IMR-90 (cell line): ENCODE measurements around the gene CNFN. TPM values are rescaled to one million over a fixed set of nuclear protein-coding genes. Genes with fewer than 3 reads are reported as not detected.

ENCODE experiments used
- ATAC-seq: fragments of 200-7000 bp; cut with Tn5 transposase; 2 replicates; pipeline ENCODE4 v1.9.1; 2020; ENCODE audit warnings: low read depth, mild to moderate bottlenecking, moderate library complexity
- Bru-seq: library from RNA; stranded (reverse); fragments of 400-500 nt; gene quantifications from one replicate; lab custom pipeline; 2021; lab: Mats Ljungman, UMichigan
- BruChase-seq, 2 experiments: library from RNA; stranded (reverse); fragments of 400-500 nt; gene quantifications; one replicate each; lab custom pipeline; 2021; lab: Mats Ljungman, UMichigan
- BruUV-seq: library from RNA; stranded (reverse); fragments of 400-500 nt; replicated peaks from 2 replicates; lab custom pipeline; 2021; lab: Mats Ljungman, UMichigan
- CTCF ChIA-PET: fragments of 300-600 bp; formaldehyde crosslinking; extraction: SDS; loops from one replicate; lab custom pipeline; 2021; ENCODE audit warnings: antibody characterized with exemption; lab: Yijun Ruan, JAX
- POLR2A ChIA-PET: fragments of 300-600 bp; sonication (Branson Sonifier 250); formaldehyde crosslinking; loops from one replicate; lab custom pipeline; 2022; ENCODE audit warnings: antibody characterized with exemption; ENCODE audit not compliant: unreplicated experiment; lab: Charles Lee
- DNase-seq: peaks from one replicate; pipeline ENCODE4 v3.0.0; 2013
- H2AFZ ChIP-seq: replicated peaks from 2 replicates; pipeline ENCODE3; 2013; ENCODE audit warnings: low read length, mild to moderate bottlenecking; ENCODE audit not compliant: poor library complexity
- H2AK5ac ChIP-seq: 2 replicates; pipeline ENCODE4 v1.6.1; 2013; ENCODE audit warnings: low read depth, low read length, inconsistent platforms
- H2AK9ac ChIP-seq: replicated peaks from 2 replicates; pipeline ENCODE3; 2013; ENCODE audit warnings: mild to moderate bottlenecking, low read depth, low read length, moderate library complexity; ENCODE audit not compliant: poor library complexity
- H2BK120ac ChIP-seq: 2 replicates; pipeline ENCODE4 v1.6.1; 2013; ENCODE audit warnings: low read depth, low read length, inconsistent platforms
- H2BK15ac ChIP-seq: 3 replicates; pipeline ENCODE4 v1.6.1; 2013; ENCODE audit warnings: low read depth, low read length, inconsistent platforms
- H2BK20ac ChIP-seq: 2 replicates; pipeline ENCODE4 v1.6.1; 2013; ENCODE audit warnings: low read depth, mild to moderate bottlenecking, inconsistent platforms, low read length, moderate library complexity
- H2BK5ac ChIP-seq: 2 replicates; pipeline ENCODE4 v1.6.1; 2013; ENCODE audit warnings: mild to moderate bottlenecking, low read depth, low read length, inconsistent platforms; ENCODE audit not compliant: poor library complexity, severe bottlenecking
- H3K14ac ChIP-seq: replicated peaks from 2 replicates; pipeline ENCODE4 v1.6.1; 2013; ENCODE audit warnings: low read depth, low read length, inconsistent platforms
- H3K18ac ChIP-seq: 2 replicates; pipeline ENCODE4 v1.6.1; 2013; ENCODE audit warnings: low read depth, low read length, control low read depth
- H3K23ac ChIP-seq: 2 replicates; pipeline ENCODE4 v1.6.1; 2013; ENCODE audit warnings: low read depth, low read length, inconsistent platforms
- H3K27ac ChIP-seq: 2 replicates; pipeline ENCODE4 v1.5.1; 2013; ENCODE audit warnings: mild to moderate bottlenecking, control low read depth, low read length; ENCODE audit not compliant: insufficient read depth
- H3K27me3 ChIP-seq: 2 replicates; pipeline ENCODE4 v1.6.1; 2013; ENCODE audit warnings: low read length; ENCODE audit not compliant: control insufficient read depth, insufficient read depth
- H3K36me3 ChIP-seq: 2 replicates; pipeline ENCODE4 v1.6.1; 2013; ENCODE audit warnings: low read length, mixed read lengths; ENCODE audit not compliant: control insufficient read depth, insufficient read depth
- H3K4ac ChIP-seq: 2 replicates; pipeline ENCODE4 v1.6.1; 2013; ENCODE audit warnings: low read depth, low read length, inconsistent platforms
- H3K4me1 ChIP-seq: 2 replicates; pipeline ENCODE4 v1.6.1; 2013; ENCODE audit warnings: low read length, mixed read lengths; ENCODE audit not compliant: control insufficient read depth, insufficient read depth
- H3K4me2 ChIP-seq: 2 replicates; pipeline ENCODE4 v1.6.1; 2013; ENCODE audit warnings: low read depth, mild to moderate bottlenecking, control low read depth, low read length, moderate library complexity
- H3K4me3 ChIP-seq: 2 replicates; pipeline ENCODE4 v1.5.1; 2013; ENCODE audit warnings: low read depth, mild to moderate bottlenecking, control low read depth, low read length, moderate library complexity; ENCODE audit not compliant: insufficient read depth
- H3K56ac ChIP-seq: 2 replicates; pipeline ENCODE4 v1.6.1; 2013; ENCODE audit warnings: low read length, inconsistent platforms; ENCODE audit not compliant: insufficient read depth; ENCODE audit errors: extremely low read depth
- H3K79me1 ChIP-seq, 2 experiments: 2 replicates each; pipeline ENCODE4 v1.6.1; 2013; ENCODE audit warnings: low read length in 2 of 2, inconsistent platforms in 1 of 2, low read depth in 1 of 2
- H3K9ac ChIP-seq: 2 replicates; pipeline ENCODE4 v1.6.1; 2013; ENCODE audit warnings: low read depth, low read length, control low read depth
- H3K9me1 ChIP-seq: 2 replicates; pipeline ENCODE4 v1.6.1; 2013; ENCODE audit warnings: low read length, inconsistent platforms; ENCODE audit not compliant: insufficient read depth
- H3K9me3 ChIP-seq: 2 replicates; pipeline ENCODE4 v1.6.1; 2013; ENCODE audit warnings: low read length; ENCODE audit not compliant: control insufficient read depth, insufficient read depth
- H4K20me1 ChIP-seq: 2 replicates; pipeline ENCODE4 v1.6.1; 2013; ENCODE audit warnings: low read length, inconsistent platforms; ENCODE audit not compliant: insufficient read depth
- H4K5ac ChIP-seq: 2 replicates; pipeline ENCODE4 v1.6.1; 2013; ENCODE audit warnings: mild to moderate bottlenecking, low read depth, low read length, control low read depth
- H4K8ac ChIP-seq, 2 experiments: 2 replicates each; pipeline ENCODE4 v1.6.1; 2013; ENCODE audit warnings: low read depth in 2 of 2, low read length in 2 of 2, control low read depth in 1 of 2, inconsistent platforms in 1 of 2
- H4K91ac ChIP-seq: 2 replicates; pipeline ENCODE4 v1.6.1; 2013; ENCODE audit warnings: low read depth, low read length, inconsistent platforms; ENCODE audit not compliant: insufficient read depth
- BHLHE40 ChIP-seq: fragments of 150-350 bp; IDR thresholded peaks from 2 replicates; pipeline ENCODE4 v1.6.1; 2016; ENCODE audit warnings: mild to moderate bottlenecking, low read depth, low read length
- CEBPB ChIP-seq: IDR thresholded peaks from 2 replicates; pipeline ENCODE4 v1.6.1; 2012; ENCODE audit warnings: low read depth, low read length, improper control_type of control experiment
- CHD1 ChIP-seq: IDR thresholded peaks from 2 replicates; pipeline ENCODE4 v1.6.1; 2012; ENCODE audit warnings: low read depth, low read length, improper control_type of control experiment
- CTCF ChIP-seq: conservative IDR thresholded peaks from 2 replicates; pipeline ENCODE4 v1.5.1; 2012; ENCODE audit warnings: mild to moderate bottlenecking, low read depth, low read length, improper control_type of control experiment
- ELK1 ChIP-seq: fragments of 150-350 bp; IDR thresholded peaks from 2 replicates; pipeline ENCODE4 v1.6.1; 2016; ENCODE audit warnings: low read depth, mild to moderate bottlenecking, low read length, moderate library complexity, borderline replicate concordance
- MXI1 ChIP-seq: IDR thresholded peaks from 2 replicates; pipeline ENCODE4 v1.6.1; 2012; ENCODE audit warnings: low read depth, mild to moderate bottlenecking, low read length, moderate library complexity, borderline replicate concordance
- POLR2A ChIP-seq: IDR thresholded peaks from 2 replicates; pipeline ENCODE4 v1.6.1; 2012; ENCODE audit warnings: mild to moderate bottlenecking, low read depth, low read length
- RAD21 ChIP-seq: IDR thresholded peaks from 2 replicates; pipeline ENCODE4 v1.6.1; 2012; ENCODE audit warnings: low read length, improper control_type of control experiment
- RCOR1 ChIP-seq: IDR thresholded peaks from 2 replicates; pipeline ENCODE4 v1.6.1; 2012; ENCODE audit warnings: mild to moderate bottlenecking, low read length, improper control_type of control experiment; ENCODE audit not compliant: insufficient replicate concordance
- RFX5 ChIP-seq: IDR thresholded peaks from 2 replicates; pipeline ENCODE4 v1.8.0; 2012; ENCODE audit warnings: low read depth, mild to moderate bottlenecking, low read length, moderate library complexity
- SMC3 ChIP-seq: fragments of 150-350 bp; IDR thresholded peaks from 2 replicates; pipeline ENCODE4 v1.6.1; 2016; ENCODE audit warnings: low read depth, mild to moderate bottlenecking, antibody characterized with exemption, low read length, moderate library complexity
- USF2 ChIP-seq: fragments of 150-350 bp; IDR thresholded peaks from 2 replicates; pipeline ENCODE4 v1.6.1; 2017; ENCODE audit warnings: mild to moderate bottlenecking, antibody characterized with exemption, low read length, low read depth
- WGBS, 2 experiments: methylation state at CpG; one replicate each; pipeline versions ENCODE4 v1.1.5 to v1.1.7; 2013; ENCODE audit warnings: missing lambda C conversion rate in 2 of 2; ENCODE audit not compliant: insufficient read length in 1 of 2; ENCODE audit errors: extremely low coverage in 2 of 2; 5-methylcytosine and 5-hydroxymethylcytosine counted together
- dilution Hi-C: fragments of 300-500 bp; cut with HindIII; formaldehyde crosslinking; loops from one replicate; pipeline ENCODE4 v1.14.3; 2018; ENCODE audit warnings: low sequenced_read_pairs; ENCODE audit not compliant: unreplicated experiment
- in situ Hi-C: fragments of 300-500 bp; cut with MboI; formaldehyde crosslinking; loops from 3 replicates; pipeline ENCODE4 v1.14.3; 2019; ENCODE audit warnings: low sequenced_read_pairs, inconsistent platforms, mixed read lengths
- intact Hi-C: fragments of 100-400 bp; cut with micrococcal nuclease; formaldehyde crosslinking; loops from 2 replicates; pipeline ENCODE4 v1.10.0; 2022
- long read RNA-seq: library from polyadenylated mRNA; unstranded; transcript quantifications from one replicate; pipeline ENCODE4 v2.0.0, GENCODE V29; 2021; ENCODE audit not compliant: unreplicated experiment
- polyA plus RNA-seq, 3 experiments: library from polyadenylated mRNA; depleted of rRNA; stranded (reverse); fragments of >200 nt; gene quantifications; 2 replicates each; pipeline ENCODE4 v1.2.3, GENCODE V29; 2012; ENCODE audit warnings: low replicate concordance in 1 of 3
- total RNA-seq: library from RNA; depleted of rRNA; stranded (reverse); fragments of >200 nt; gene quantifications from 2 replicates; pipeline ENCODE4 v1.2.3, GENCODE V29; 2012; rRNA removed

The CNFN gene
- total RNA-seq (not detected in 2 replicates), polyA plus RNA-seq (2012; rRNA removed) (1.0 and 1.2 TPM in 2 replicates), Bru-seq, nascent RNA (not detected), BruChase-seq, experiment 1, labeled RNA remaining after a 6-hour chase (not detected), BruChase-seq, experiment 2, labeled RNA remaining after a 2-hour chase (not detected)
- polyA plus RNA-seq (2012; cell fraction: cytosol; rRNA removed), result not detected in 2 replicates
- polyA plus RNA-seq (2012; cell fraction: nucleus; rRNA removed; ENCODE audit: low replicate concordance), result 0.23 TPM in 1 of 2 replicates, not detected in the other
- long read RNA-seq, result 0 reads

- no peak within 1 kb of the TSS for H3K4ac ChIP-seq
- H3K23ac ChIP-seq, result no peak within 1 kb of the TSS
- H3K27ac ChIP-seq, result no peak within 1 kb of the TSS
- no peak within 1 kb of the TSS for H3K56ac ChIP-seq
- no peaks in the 10 kb centered on the region; the same call in none of the 2 replicates for H4K20me1 ChIP-seq
- peaks cover 34% of the 10 kb centered on the region for H3K27me3 ChIP-seq
- no peak within 1 kb of the TSS for H3K14ac ChIP-seq
- no peak within 1 kb of the TSS for H4K91ac ChIP-seq
- no peak within 1 kb of the TSS for H2BK5ac ChIP-seq
- H3K9me1 ChIP-seq, result no peaks in the 10 kb centered on the region
- no peaks in the 10 kb centered on the region for H3K36me3 ChIP-seq
- no peak within 1 kb of the TSS for H4K5ac ChIP-seq
- no peaks in the 10 kb centered on the region for H3K4me1 ChIP-seq
- ChIA-PET CTCF (no interaction called here), POLR2A (no interaction called here)
- no peaks in the 10 kb centered on the region for H3K79me1 ChIP-seq
- TF ChIP-seq BHLHE40 (no peak), CTCF (no peak), CEBPB (no peak), CHD1 (no peak), MXI1 (no peak), USF2 (no peak), POLR2A (no peak), SMC3 (no peak), RFX5 (no peak), RAD21 (no peak), RCOR1 (no peak), ELK1 (no peak)
- H2BK20ac ChIP-seq, result no peak within 1 kb of the TSS
- no TSS peak for BruUV-seq
- H3K4me2 ChIP-seq, result no peak within 1 kb of the TSS
- no peak within 1 kb of the TSS for H2AK5ac ChIP-seq
- no peak within 1 kb of the TSS for H2AFZ ChIP-seq
- no peak within 1 kb of the TSS for H2AK9ac ChIP-seq
- intact Hi-C loops, result no loop called here
- dilution Hi-C loops, result no loop called here
- no peak for DNase-seq
- H3K9me3 ChIP-seq, result no peaks in the 10 kb centered on the region
- H2BK120ac ChIP-seq, result no peak within 1 kb of the TSS
- no peak within 1 kb of the TSS for H4K8ac ChIP-seq
- H2BK15ac ChIP-seq, result no peak within 1 kb of the TSS
- in situ Hi-C loops, result loop anchor here (10.0 kb wide), 1 partner anchor 275 kb away; no protein-coding TSS in a partner anchor
- no peak within 1 kb of the TSS for H3K9ac ChIP-seq
- no peak within 1 kb of the TSS for H3K4me3 ChIP-seq
- ATAC-seq, result no peak
- WGBS, 2 experiments, result 46% methylated on average over 6 of the region's 12 CpGs; no CpG with 5 or more reads in 1 of the 2 experiments
- no peak within 1 kb of the TSS for H3K18ac ChIP-seq
Measured at GRCh38 chr19:42389899-42390298, at the start of gene CNFN. CNFN (minus strand) TSS chr19:42390297; CDS start chr19:42389037, 1,260 bp downstream.
